Hepatic stellate cell (primary cell): ENCODE results near the gene NUP210.

Experiments
- DNase-seq: peaks from one replicate; pipeline ENCODE4 v3.0.0; 2011; ENCODE audit warnings: low spot score

Gene NUP210

GRCh38 chr3:13348100-13348499 is 72.0 kb downstream of the NUP210 start:
- no peak for DNase-seq

GRCh38 chr3:13347390-13347950 is 72.7 kb downstream of the NUP210 start:
- no peak for DNase-seq

GRCh38 chr3:13346481-13347389 is 73.4 kb downstream of the NUP210 start:
- DNase-seq = no peak

GRCh38 chr3:13345772-13346171 is 74.3 kb downstream of the NUP210 start:
- no peak for DNase-seq

- no peak for DNase-seq
Measured at GRCh38 chr3:13345284-13345683, 74.8 kb downstream of the NUP210 start.

- DNase-seq = no peak
Measured at GRCh38 chr3:13344663-13345062, 75.5 kb downstream of the NUP210 start.

GRCh38 chr3:13343601-13344000 is 76.5 kb downstream of the NUP210 start:
- DNase-seq = no peak

DNA sequence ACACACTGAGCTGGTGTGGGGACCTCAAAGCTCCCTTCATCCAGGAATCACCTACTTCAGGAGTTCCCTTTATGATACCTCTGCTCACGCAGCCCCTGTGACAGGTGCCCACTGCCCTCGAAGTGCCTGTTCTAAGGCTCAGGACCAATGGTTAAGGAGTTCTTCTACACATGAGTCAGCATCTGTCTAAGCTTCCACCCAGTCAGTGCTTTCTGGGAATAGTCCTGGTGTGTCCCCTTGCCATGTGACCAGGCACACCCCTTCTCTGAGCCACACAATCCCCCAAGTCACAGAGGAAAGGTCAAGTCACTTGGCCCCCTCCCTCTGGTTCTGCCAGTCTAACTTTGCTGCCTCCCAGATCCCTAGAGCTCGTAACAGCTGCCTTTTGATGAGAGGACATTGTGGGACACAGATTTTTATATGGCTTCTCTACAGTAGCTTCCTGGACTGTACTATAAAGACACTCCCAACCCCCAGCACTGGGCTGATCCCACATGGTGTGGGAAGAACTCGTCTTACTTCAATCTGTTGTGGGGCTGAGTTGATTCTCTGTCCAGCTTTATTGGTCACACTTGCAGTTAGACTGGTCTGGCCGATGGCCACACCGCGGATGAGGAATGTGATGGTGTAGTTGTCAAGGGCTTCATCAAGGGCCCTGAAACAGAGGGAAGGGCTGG is 78.8 kb downstream of the NUP210 start:
- DNase-seq = no peak

DNA sequence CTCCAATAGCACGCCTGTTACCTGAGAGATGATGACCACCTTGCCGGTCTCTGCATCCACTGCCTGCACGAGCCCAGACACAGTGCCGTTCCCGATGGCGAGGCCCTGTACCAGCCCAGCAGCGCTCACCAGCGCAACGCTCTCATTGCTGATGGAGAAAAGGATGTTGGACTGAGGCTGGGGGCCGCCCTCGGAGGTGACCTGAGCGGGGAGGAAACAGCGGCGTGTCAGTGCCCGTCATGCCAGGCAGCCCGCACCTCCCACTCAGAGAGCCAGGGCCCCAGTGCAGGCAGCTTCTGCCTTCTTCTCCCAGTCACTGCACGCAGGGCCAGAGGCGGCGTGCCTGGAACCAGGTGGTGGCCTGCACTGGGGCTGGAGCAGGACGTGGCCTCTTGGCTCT is 80.3 kb downstream of the NUP210 start:
- DNase-seq = no peak

- no peak for DNase-seq
Measured at GRCh38 chr3:13338996-13339395, 81.1 kb downstream of the NUP210 start.

DNA sequence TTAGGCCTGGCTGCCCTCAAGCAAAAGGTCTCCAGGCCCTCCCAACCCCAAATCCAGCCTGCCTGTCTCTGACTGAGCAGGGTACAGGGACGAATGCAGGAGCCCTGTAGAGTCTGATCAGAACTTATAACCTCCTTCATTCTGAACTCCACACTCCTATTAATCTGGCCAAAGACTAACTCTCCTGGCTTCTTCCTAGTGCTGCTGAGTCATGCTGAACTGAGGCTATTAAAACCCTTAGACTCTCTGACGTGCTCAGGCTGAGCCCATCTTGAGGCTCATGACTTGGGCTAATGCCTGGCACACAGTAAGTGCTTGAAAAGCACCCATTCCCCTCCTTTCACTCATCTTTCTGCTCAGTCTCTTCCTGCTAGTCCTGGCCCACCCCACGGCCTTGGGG is 81.9 kb downstream of the NUP210 start:
- no peak for DNase-seq

DNA sequence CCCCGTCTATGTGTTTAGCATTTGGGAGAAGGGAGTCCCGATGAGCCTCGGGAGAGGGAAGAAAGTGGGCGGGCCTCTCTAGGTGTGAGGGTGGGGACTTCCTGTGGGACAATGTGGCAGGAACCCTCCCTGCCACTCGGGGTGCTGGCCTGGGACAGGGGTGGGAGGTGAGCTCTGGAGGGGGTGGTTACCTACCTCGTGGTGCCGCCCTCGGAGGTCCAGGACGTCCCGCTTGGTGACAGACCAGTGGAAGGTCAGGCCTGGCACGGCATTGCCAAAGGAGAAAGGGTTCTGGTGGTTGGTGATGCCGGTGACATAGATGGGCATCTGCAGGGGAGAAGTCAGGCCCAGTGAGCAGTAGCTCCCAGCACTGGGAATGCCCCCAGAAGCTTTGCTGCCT is 83.5 kb downstream of the NUP210 start:
- DNase-seq = no peak

DNA sequence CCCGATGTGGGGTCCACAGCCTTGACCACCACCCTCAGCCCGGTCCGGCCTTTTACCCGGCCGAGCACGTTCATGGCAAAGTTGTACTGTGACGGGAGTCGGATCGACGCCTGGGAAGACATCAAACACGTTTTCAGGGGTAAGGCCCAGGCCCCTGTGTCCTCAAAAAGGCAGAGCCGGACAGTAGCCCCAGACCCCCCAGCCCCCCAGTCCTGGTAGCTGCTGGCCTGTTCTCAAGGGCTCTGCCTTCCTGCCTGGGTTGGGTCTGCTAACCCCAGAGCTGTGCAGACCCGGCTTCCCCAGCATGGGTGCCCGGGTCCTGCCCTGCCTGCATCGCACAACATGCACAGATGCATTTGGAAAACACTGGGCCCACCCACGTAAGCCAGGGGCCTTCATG is 84.6 kb downstream of the NUP210 start:
- no peak for DNase-seq

GRCh38 chr3:13335059-13335458 is 85.1 kb downstream of the NUP210 start:
- no peak for DNase-seq

GRCh38 chr3:13333236-13333897 is 86.8 kb downstream of the NUP210 start:
- no peak for DNase-seq

DNA sequence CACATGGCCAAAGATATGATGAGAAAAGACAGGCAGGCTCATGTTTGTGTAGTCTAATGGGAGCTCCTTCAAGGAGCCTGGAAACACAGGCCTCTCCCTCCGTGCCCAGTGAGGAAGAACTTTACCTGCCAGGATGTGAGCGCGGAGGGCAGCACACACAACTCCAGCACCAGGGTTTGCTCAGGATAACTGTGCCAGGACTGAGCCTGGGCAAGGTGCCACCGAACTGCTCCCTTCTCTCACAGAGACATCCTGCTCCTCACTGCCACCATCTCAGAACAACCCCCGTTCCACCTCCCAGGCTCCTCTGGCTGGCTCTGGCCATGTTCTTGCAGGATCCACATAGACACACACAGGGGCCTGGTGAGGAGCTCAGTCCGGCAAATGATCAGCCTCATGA is 87.4 kb downstream of the NUP210 start:
- DNase-seq = no peak

DNA sequence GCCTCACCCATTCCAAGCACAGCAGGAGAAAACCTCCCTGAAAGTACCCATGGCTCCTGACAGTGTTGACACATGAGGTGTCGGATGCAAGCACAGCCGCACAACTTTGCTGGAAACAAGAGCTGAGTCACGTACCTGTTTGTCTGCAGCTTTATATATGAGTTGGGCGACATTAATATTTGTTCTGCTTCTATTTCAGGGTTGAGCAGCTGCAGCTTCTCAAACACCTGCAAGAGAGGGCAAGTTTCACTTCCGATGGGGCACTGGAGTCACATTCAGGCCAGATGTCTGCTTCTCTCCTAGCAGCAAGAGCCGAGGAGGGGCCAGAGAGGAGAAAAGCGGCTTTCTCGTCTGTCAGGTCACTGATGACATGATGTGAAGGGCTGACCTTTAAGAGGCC is 88.0 kb downstream of the NUP210 start:
- DNase-seq = no peak

DNA sequence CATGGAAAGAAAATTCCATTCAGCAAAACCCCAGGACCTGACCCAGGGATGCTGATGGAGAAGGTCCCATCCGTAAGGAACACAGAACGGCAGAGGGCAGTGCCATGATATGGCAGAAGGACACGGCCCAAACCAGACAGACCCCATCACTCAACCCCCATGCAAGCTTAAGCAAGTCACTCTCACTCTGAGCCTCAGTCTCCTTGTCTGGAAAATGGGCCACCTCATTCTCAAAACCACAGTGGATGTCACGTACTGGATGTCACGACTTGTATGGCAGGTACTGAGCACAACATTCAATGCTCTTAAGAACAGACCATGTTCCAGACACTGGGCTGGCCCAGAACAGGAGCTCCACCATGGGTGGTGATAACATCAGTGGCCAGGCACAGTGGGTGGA is 90.4 kb downstream of the NUP210 start:
- no peak for DNase-seq

- DNase-seq = no peak
Measured at GRCh38 chr3:13325892-13326443, 94.2 kb downstream of the NUP210 start.

DNA sequence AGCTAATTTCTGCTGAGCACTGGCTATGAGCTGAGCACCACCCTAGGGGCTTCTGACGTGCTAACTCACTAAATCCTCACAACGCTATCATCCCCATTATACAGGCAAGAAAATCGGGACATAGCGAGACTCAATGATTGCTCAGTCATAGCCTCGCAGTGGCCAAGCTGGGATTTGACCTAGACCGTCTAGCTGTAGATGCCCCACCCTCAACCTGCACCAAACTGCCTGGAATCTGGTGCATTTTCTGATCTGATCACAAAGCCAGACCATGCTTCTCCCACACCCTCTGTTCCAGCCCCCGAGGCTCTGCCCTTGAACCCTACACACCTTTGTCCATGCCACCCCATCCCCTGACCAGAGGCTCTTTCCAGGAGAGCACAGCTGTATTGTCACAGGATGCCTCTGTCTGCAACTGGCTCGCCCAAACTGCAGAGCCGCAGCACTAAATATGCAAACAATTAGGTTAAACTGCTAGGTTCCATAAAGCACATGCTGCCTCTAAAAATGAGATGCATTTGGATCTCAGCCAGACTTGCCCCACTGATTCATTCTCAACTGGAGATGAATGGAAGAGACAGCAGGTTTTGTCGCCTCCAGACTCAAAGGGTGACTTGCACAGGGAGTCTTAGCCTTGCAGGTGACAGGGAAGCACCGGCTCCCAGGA is 95.2 kb downstream of the NUP210 start:
- DNase-seq = no peak

DNA sequence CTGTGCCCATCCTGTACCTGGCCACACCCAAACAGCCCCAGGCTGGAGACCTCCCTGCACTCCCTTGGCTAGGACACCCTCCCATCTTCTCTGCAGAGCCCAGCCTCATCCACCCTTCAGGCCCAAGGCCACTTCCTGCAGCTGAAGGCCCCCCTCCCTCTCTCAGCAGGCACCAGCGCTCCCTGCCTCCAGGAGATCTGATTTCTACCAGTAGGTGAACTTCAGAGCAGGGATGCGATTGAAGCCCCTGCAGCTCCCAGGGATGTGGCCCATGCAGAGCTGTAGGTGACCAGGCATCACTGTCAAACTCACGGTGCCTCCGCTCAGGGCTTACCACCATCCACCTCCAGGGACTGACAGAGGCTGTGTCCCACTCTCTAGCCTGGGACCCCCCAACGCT is 96.3 kb downstream of the NUP210 start:
- no peak for DNase-seq

DNA sequence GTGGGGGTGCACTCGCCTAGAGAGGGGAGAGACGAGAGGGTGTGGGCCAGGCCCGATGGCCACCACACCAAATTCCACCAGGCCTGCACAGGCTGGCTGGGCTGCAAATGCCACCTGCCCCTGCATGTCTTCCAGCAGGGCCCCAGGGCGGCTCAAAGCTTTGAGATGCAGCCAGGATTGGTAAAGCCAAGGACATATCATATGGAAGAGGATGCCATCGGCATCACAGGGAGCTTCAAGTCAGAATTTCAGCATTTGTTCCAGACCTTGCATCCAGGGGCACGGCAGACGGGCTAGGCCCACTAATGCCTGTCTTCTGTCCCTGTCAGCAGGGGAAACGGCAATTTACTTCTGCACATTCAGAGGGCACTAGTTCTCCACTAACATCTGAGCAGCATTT is 97.8 kb downstream of the NUP210 start:
- DNase-seq = no peak
